Measurements from ENCODE around the gene DHX30. TPM values are rescaled to one million over a fixed set of nuclear protein-coding genes. Genes with fewer than 3 reads are reported as not detected.

DHX30 gene
- total and polyA plus RNA-seq, 9 of the 15 experiments (the other 6 are each of a cell fraction or from before 2014, with no cell fraction given), result 12.3 to 158 (median 79.0) TPM

GRCh38 chr3:47780741-47781684 lies 21.9 kb upstream of the DHX30 start (continued):
- TF ChIP-seq ZBTB26 (CRISPR knock-in tag; IDR thresholded peaks at IDR 0.05) (no peak), SOX6 (IDR thresholded peaks at IDR 0.05) (no peak; the same call in 1 of the 2 replicates), ZNF347 (CRISPR knock-in tag; IDR thresholded peaks at IDR 0.05; ENCODE audit: low read depth) (no peak), RNF2 (IDR thresholded peaks at IDR 0.05) (peak; percentile 20), RBBP5 (IDR thresholded peaks at IDR 0.05; ENCODE audit: borderline replicate concordance, insufficient read depth, low read length, poor library complexity, severe bottlenecking) (no peak), ZNF431 (CRISPR knock-in tag; IDR thresholded peaks at IDR 0.05) (no peak), SMAD4 (CRISPR knock-in tag; conservative IDR thresholded peaks at IDR 0.05) (no peak; the same call in 1 of the 2 replicates), CEBPG (CRISPR knock-in tag; IDR thresholded peaks at IDR 0.05) (0 out of 2 replicates have a peak, but pooled peaks have one; percentile 39), CEBPG (tag; conservative IDR thresholded peaks at IDR 0.05 in 1 of 2, IDR thresholded peaks at IDR 0.05 in 1 of 2) (no peak), ZNF311 (CRISPR knock-in tag; IDR thresholded peaks at IDR 0.05) (no peak), GTF2F1 (IDR thresholded peaks at IDR 0.05; ENCODE audit: low read depth, low read length) (no peak), FOXA3 (CRISPR knock-in tag; conservative IDR thresholded peaks at IDR 0.05 in 1 of 2, IDR thresholded peaks at IDR 0.05 in 1 of 2) (peak in 1 of 2 experiments; percentile 85; a peak in 1 of 4 replicates), ZNF184 (CRISPR knock-in tag; IDR thresholded peaks at IDR 0.05) (no peak), CHCHD3 (CRISPR knock-in tag; IDR thresholded peaks at IDR 0.05) (no peak), MBD1 (CRISPR knock-in tag; IDR thresholded peaks at IDR 0.05) (no peak), NR4A1 (CRISPR knock-in tag; IDR thresholded peaks at IDR 0.05) (no peak), NR4A1 (tag; IDR thresholded peaks at IDR 0.05) (peak; percentile 50; the same call in 1 of the 2 replicates), HSF4 (CRISPR knock-in tag; IDR thresholded peaks at IDR 0.05; ENCODE audit: borderline replicate concordance) (no peak), GATAD2A (IDR thresholded peaks at IDR 0.05) (no peak), ZBED1 (IDR thresholded peaks at IDR 0.05) (no peak), ETV1 (tag; conservative IDR thresholded peaks at IDR 0.05; ENCODE audit: low read depth) (0 out of 2 replicates have a peak, but pooled peaks have one; percentile 26), ETS2 (tag; IDR thresholded peaks at IDR 0.05; ENCODE audit: borderline replicate concordance, poor library complexity, severe bottlenecking) (no peak), FOXJ2 (tag; IDR thresholded peaks at IDR 0.05) (peak; percentile 62; the same call in 1 of the 2 replicates)
- TF ChIP-seq, protein P1, sequence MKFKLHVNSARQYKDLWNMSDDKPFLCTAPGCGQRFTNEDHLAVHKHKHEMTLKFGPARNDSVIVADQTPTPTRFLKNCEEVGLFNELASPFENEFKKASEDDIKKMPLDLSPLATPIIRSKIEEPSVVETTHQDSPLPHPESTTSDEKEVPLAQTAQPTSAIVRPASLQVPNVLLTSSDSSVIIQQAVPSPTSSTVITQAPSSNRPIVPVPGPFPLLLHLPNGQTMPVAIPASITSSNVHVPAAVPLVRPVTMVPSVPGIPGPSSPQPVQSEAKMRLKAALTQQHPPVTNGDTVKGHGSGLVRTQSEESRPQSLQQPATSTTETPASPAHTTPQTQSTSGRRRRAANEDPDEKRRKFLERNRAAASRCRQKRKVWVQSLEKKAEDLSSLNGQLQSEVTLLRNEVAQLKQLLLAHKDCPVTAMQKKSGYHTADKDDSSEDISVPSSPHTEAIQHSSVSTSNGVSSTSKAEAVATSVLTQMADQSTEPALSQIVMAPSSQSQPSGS (CRISPR knock-in tag; IDR thresholded peaks at IDR 0.05), result no peak
